HG03442 (cell line): ENCODE results near the gene DYNLT1.
A peak's percentile ranks its signal among the peaks of the same experiment; 100 is the strongest.
"Not testable (repeated sequence)": the region's sequence is repeated elsewhere in the genome, so short reads cannot be mapped to it uniquely, and the experiment has no call there.

ENCODE experiments used
- ATAC-seq: cut with Tn5 transposase; IDR thresholded peaks from one replicate; pipeline ENCODE4 v1.9.1; 2021; ENCODE audit warnings: mild to moderate bottlenecking, moderate library complexity; ENCODE audit not compliant: unreplicated experiment

DYNLT1 gene

GRCh38 chr6:158663625-158664165, 19.2 kb upstream of the DYNLT1 start:
- no peak for ATAC-seq

- no peak for ATAC-seq
These were observed 18.5 kb upstream of the DYNLT1 start for GRCh38 chr6:158662954-158663624.

- no peak for ATAC-seq
These were observed 18.0 kb upstream of the DYNLT1 start for GRCh38 chr6:158662607-158662953.

- no peak for ATAC-seq
These were observed 16.7 kb upstream of the DYNLT1 start for GRCh38 chr6:158661156-158661685.

- ATAC-seq: no peak
These were observed 15.8 kb upstream of the DYNLT1 start for GRCh38 chr6:158660333-158660754.

GRCh38 chr6:158656986-158657385, 12.4 kb upstream of the DYNLT1 start:
- not testable (repeated sequence) for ATAC-seq

GRCh38 chr6:158655569-158656450, 11.3 kb upstream of the DYNLT1 start:
- ATAC-seq: no peak

GRCh38 chr6:158654960-158655489, 10.5 kb upstream of the DYNLT1 start:
- ATAC-seq: no peak

GRCh38 chr6:158654498-158654897, 10.0 kb upstream of the DYNLT1 start:
- ATAC-seq: no peak

GRCh38 chr6:158653577-158654354, 9.2 kb upstream of the DYNLT1 start:
- peak; percentile 66 for ATAC-seq

GRCh38 chr6:158651981-158652737, 7.6 kb upstream of the DYNLT1 start:
- ATAC-seq: not testable (repeated sequence)

GRCh38 chr6:158649289-158650143, 5.0 kb upstream of the DYNLT1 start, which contains the start of gene SYTL3:
Gene SYTL3, plus strand, starts transcription at chr6:158650054. Its CDS starts 13,215 bp downstream, at chr6:158663269.
- peak; percentile 33 for ATAC-seq

- peak; percentile 27 for ATAC-seq
These were observed 4.2 kb upstream of the DYNLT1 start for GRCh38 chr6:158648682-158649131.

GRCh38 chr6:158647501-158647900, 3.0 kb upstream of the DYNLT1 start:
- no peak for ATAC-seq

GRCh38 chr6:158646023-158646910, 1.7 kb upstream of the DYNLT1 start:
- no peak for ATAC-seq

- ATAC-seq: no peak
These were observed 800 bp upstream of the DYNLT1 start for GRCh38 chr6:158645064-158646022.

GRCh38 chr6:158643836-158644230, 710 bp downstream of the DYNLT1 start:
- ATAC-seq: no peak
